Measurements from ENCODE around the gene CDKN2C. TPM values are rescaled to one million over a fixed set of nuclear protein-coding genes. Genes with fewer than 3 reads are reported as not detected.
"Not testable (repeated sequence)": the region's sequence is repeated elsewhere in the genome, so short reads cannot be mapped to it uniquely, and the experiment has no call there.

Gene CDKN2C
- total RNA-seq, 4 donors from 2014 or later = 3.9 to 16.3 (median 6.3) TPM

- no peak overlapping the region for H3K4me3 ChIP-seq
- intact Hi-C loops (cut with DNase I; ENCODE audit: low total_unique reads) (loop anchor here (10.0 kb wide), 1 partner anchor 76 kb away; no protein-coding TSS in a partner anchor), in situ Hi-C loops (cut with MboI; ENCODE audit: low sequenced_read_pairs in 4 of 4) (no loop called here)
- no peak for DNase-seq
- H3K4me1 ChIP-seq = no peaks in the 10 kb centered on the region
- no peaks in the 10 kb centered on the region for H3K27me3 ChIP-seq
- H3K9me3 ChIP-seq = no peaks in the 10 kb centered on the region
- no peak overlapping the region for H3K27ac ChIP-seq
- H3K36me3 ChIP-seq = no peaks in the 10 kb centered on the region
- ATAC-seq = no peak
- TF ChIP-seq POLR2A (IDR thresholded peaks at IDR 0.05) (no peak), CTCF (IDR thresholded peaks at IDR 0.05 in 4 of 5, conservative IDR thresholded peaks at IDR 0.05 in 1 of 5) (no peak)
Observed at GRCh38 chr1:51000651-51001050, 30.6 kb downstream of the CDKN2C start.

GRCh38 chr1:51002516-51002915 lies 32.5 kb downstream of the CDKN2C start:
- Histone ChIP-seq H3K4me3 (no peak overlapping the region), H3K27ac (no peak overlapping the region), H3K9me3 (no peaks in the 10 kb centered on the region), H3K4me1 (no peaks in the 10 kb centered on the region), H3K27me3 (no peaks in the 10 kb centered on the region), H3K36me3 (no peaks in the 10 kb centered on the region)
- intact Hi-C loops (cut with DNase I; ENCODE audit: low total_unique reads) (loop anchor here (10.0 kb wide), 1 partner anchor 78 kb away; no protein-coding TSS in a partner anchor), in situ Hi-C loops (cut with MboI; ENCODE audit: low sequenced_read_pairs in 4 of 4) (no loop called here)
- ATAC-seq (no peak), DNase-seq (no peak)
- TF ChIP-seq POLR2A (IDR thresholded peaks at IDR 0.05) (no peak), CTCF (IDR thresholded peaks at IDR 0.05 in 4 of 5, conservative IDR thresholded peaks at IDR 0.05 in 1 of 5) (no peak)

GRCh38 chr1:51005549-51005948 lies 35.5 kb downstream of the CDKN2C start:
- H3K4me1 ChIP-seq; DNase-seq; in situ Hi-C loops (cut with MboI; ENCODE audit: low sequenced_read_pairs in 4 of 4); H3K4me3 ChIP-seq; ATAC-seq; H3K36me3 ChIP-seq; H3K27ac ChIP-seq; H3K9me3 ChIP-seq; H3K27me3 ChIP-seq: not testable (repeated sequence)
- intact Hi-C loops (cut with DNase I; ENCODE audit: low total_unique reads) = loop anchor here (10.0 kb wide), 1 partner anchor 81 kb away; no protein-coding TSS in a partner anchor

GRCh38 chr1:51009381-51009780 lies 39.3 kb downstream of the CDKN2C start:
- DNase-seq = no peak
- in situ Hi-C loops (cut with MboI; ENCODE audit: low sequenced_read_pairs in 4 of 4) (no loop called here), intact Hi-C loops (cut with DNase I; ENCODE audit: low total_unique reads) (loop anchor here (10.0 kb wide), 1 partner anchor 85 kb away; no protein-coding TSS in a partner anchor)
- H3K36me3 ChIP-seq = no peaks in the 10 kb centered on the region
- TF ChIP-seq CTCF (IDR thresholded peaks at IDR 0.05 in 4 of 5, conservative IDR thresholded peaks at IDR 0.05 in 1 of 5) = no peak
- no peak for TF ChIP-seq POLR2A (IDR thresholded peaks at IDR 0.05)
- H3K9me3 ChIP-seq = no peaks in the 10 kb centered on the region
- no peak overlapping the region for H3K4me3 ChIP-seq
- no peak overlapping the region for H3K27ac ChIP-seq
- H3K27me3 ChIP-seq = no peaks in the 10 kb centered on the region
- no peaks in the 10 kb centered on the region for H3K4me1 ChIP-seq
- no peak for ATAC-seq

GRCh38 chr1:51014878-51015277 lies 44.8 kb downstream of the CDKN2C start:
- no peaks in the 10 kb centered on the region for H3K27me3 ChIP-seq
- intact Hi-C loops (cut with DNase I; ENCODE audit: low total_unique reads) = no loop called here
- no peaks in the 10 kb centered on the region for H3K36me3 ChIP-seq
- no peaks in the 10 kb centered on the region for H3K9me3 ChIP-seq
- in situ Hi-C loops (cut with MboI; ENCODE audit: low sequenced_read_pairs in 4 of 4) = no loop called here
- no peaks in the 10 kb centered on the region for H3K4me1 ChIP-seq
- ATAC-seq = no peak
- no peak for DNase-seq
- TF ChIP-seq POLR2A (IDR thresholded peaks at IDR 0.05) (no peak), CTCF (IDR thresholded peaks at IDR 0.05 in 4 of 5, conservative IDR thresholded peaks at IDR 0.05 in 1 of 5) (no peak)
- no peak overlapping the region for H3K27ac ChIP-seq
- H3K4me3 ChIP-seq = no peak overlapping the region
